Measurements from ENCODE around the gene UQCR10. TPM values are rescaled to one million over a fixed set of nuclear protein-coding genes. Genes with fewer than 3 reads are reported as not detected.

Gene UQCR10
- total RNA-seq, 1 experiment from 2014 or later: 100 TPM

DNA sequence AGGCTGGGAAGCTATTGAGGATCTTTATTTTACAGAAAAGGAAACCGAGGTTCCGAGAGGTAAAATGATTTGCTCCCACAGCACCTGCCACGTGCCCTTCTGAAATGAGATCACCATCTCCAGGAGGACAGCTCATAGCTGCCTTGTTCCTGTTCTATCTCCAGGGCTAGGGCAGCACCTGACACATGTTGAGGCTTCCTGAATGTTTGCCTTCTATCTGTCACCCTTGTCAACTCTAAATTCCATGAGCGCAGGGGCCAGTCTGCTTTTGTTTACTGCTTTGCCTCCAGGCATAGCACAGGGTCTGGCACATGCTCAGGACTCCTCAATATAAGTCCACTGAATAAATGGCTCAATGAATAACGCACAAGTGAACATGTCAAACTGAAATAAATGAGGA is 46.8 kb downstream of the UQCR10 start:
- H3K36me3 ChIP-seq: peaks cover 21% of the 10 kb centered on the region
- H3K4me3 ChIP-seq: no peak overlapping the region
- H3K27ac ChIP-seq: no peak overlapping the region
- no peak for DNase-seq
- H3K27me3 ChIP-seq: no peaks in the 10 kb centered on the region
- H3K4me1 ChIP-seq: no peaks in the 10 kb centered on the region
- H3K9me3 ChIP-seq (replicated peaks): no peaks in the 10 kb centered on the region

DNA sequence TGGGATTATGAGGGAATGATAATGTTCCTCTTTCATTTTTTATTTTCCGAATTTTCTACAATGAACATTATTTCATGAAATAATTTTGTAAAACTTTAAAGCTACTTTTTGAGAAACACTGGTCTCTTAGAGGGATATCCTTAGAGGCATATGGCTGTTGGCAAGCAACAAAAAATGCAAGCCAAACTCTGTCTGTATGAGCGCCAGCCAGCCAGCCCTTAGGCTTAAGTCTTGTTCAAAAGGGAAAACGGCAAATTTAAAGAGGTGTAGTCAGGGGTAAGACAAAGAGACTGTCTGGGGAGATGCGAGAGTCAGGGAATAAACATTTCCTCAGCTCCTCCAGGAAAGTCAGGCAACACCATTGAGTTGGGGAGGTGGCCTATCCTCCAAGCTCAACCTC is 48.4 kb downstream of the UQCR10 start:
- Histone ChIP-seq H3K4me3 (no peak overlapping the region), H3K27me3 (no peaks in the 10 kb centered on the region), H3K4me1 (no peaks in the 10 kb centered on the region), H3K36me3 (peaks cover 25% of the 10 kb centered on the region), H3K9me3 (replicated peaks) (no peaks in the 10 kb centered on the region), H3K27ac (no peak overlapping the region)
- DNase-seq: no peak

DNA sequence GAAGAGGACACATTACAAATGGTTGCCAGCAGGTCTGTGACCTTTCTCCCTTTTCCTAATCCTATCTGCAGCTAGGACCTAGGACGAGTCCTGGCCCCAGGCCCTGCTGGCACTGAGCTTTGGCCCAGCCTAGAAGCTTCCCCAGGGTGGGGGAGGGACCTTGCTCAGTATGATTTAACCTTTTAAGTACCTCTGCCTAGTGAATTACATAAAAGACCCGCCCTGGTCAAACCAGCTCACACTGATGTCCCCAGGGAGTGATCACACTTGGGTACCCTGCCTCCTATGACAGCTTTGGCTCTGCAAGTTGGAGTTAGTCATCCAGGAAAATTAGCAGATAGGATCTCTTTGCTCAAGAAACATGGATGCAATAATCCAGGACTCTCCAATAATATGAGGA is 49.0 kb downstream of the UQCR10 start:
- H3K27ac ChIP-seq: no peak overlapping the region
- peaks cover 23% of the 10 kb centered on the region for H3K36me3 ChIP-seq
- H3K9me3 ChIP-seq (replicated peaks): no peaks in the 10 kb centered on the region

DNA sequence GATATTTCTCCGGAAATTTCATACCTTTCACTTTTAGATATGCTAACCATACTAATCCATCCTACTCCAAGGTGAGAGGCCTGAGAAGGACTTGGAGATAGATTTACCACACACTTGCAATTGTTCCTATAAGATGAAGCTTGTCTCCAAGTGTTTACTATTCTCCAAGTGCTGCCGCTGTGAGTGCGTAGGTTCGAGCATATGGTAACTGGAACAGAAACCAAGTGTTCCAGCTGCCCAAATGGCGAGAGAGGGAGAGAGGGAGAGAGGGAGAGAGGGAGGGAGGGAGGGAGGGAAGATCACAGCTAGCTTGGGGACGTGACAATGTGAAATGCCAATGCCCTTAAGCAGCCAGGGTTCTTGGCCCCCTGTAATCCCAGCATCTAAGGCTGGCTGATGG is 49.4 kb downstream of the UQCR10 start:
- H3K27me3 ChIP-seq: no peaks in the 10 kb centered on the region
- H3K4me1 ChIP-seq: no peaks in the 10 kb centered on the region
- DNase-seq: no peak
- no peak overlapping the region for H3K4me3 ChIP-seq
- no peaks in the 10 kb centered on the region for H3K9me3 ChIP-seq (replicated peaks)
- peaks cover 22% of the 10 kb centered on the region for H3K36me3 ChIP-seq
- no peak overlapping the region for H3K27ac ChIP-seq

More for the DNA sequence above, 49.0 kb downstream of the UQCR10 start:
- Histone ChIP-seq H3K4me1 (no peaks in the 10 kb centered on the region), H3K4me3 (no peak overlapping the region), H3K27me3 (no peaks in the 10 kb centered on the region)
- DNase-seq: no peak

DNA sequence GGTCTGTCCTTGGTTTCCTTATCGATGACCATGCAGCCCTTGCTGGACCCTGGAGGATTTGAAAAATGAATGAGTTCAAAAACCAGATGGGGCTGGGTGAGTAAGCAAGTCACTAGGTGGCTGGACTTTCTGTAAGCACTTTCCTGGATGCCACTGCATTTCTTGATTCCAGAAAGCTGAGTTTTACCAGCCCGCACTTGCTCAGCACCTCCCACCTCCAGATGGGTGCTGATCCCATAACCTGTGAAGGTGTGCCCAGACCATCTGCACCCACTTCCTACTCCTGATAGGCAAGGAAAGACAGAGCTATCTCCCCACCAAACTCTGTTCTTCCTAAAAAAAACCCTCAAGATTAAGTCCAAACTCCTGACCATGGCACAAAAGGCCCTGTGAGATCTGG is 49.8 kb downstream of the UQCR10 start:
- peaks cover 21% of the 10 kb centered on the region for H3K36me3 ChIP-seq
- H3K4me3 ChIP-seq: no peak overlapping the region
- H3K27me3 ChIP-seq: no peaks in the 10 kb centered on the region

DNA sequence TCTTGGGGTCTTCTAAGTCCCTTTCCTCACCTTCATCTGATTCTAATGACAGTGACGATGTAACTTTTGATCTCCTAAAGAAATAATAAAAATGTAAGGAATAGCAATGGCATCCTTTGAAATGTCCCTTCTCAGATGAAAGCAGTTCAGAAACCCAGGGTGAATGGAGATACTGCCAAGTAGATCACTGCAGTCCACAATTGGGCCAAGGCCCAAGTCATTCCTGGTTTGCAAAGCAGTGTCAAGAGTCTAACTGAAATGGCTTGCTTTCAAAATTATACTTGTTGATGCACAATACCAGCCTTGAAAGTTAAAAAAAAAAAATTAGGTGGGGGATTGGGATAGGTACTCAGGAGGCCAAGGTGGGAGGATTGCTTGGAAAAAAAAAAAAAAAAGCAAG is 50.6 kb downstream of the UQCR10 start:
- DNase-seq: no peak
- Histone ChIP-seq H3K27me3 (no peaks in the 10 kb centered on the region), H3K36me3 (peaks cover 23% of the 10 kb centered on the region), H3K4me3 (no peak overlapping the region), H3K27ac (no peak overlapping the region), H3K4me1 (no peaks in the 10 kb centered on the region), H3K9me3 (replicated peaks) (no peaks in the 10 kb centered on the region)

More for the DNA sequence above, 49.8 kb downstream of the UQCR10 start:
- Histone ChIP-seq H3K27ac (no peak overlapping the region), H3K4me1 (no peaks in the 10 kb centered on the region), H3K9me3 (replicated peaks) (no peaks in the 10 kb centered on the region)
- DNase-seq: no peak

DNA sequence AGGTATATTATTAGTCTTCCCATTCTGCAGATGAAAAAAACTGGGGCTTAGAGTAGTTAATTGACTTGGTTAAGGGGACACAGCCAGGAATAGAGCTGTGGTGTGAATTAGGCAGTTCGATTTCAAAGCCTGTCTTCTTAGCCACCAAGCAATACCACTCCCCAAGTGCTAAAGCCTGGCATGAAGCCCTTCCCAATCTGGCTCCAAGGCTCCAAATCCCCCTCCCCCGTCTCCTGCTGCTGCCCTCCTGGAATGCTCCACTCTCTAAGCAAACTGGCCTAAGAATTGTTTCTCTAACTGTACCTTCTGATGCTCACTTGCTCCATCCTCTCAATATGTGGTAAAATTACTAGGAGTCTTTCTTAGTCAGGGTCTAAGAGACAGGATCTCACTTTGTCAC is 52.3 kb downstream of the UQCR10 start:
- DNase-seq: no peak
- Histone ChIP-seq H3K4me3 (no peak overlapping the region), H3K27ac (no peak overlapping the region), H3K9me3 (replicated peaks) (no peaks in the 10 kb centered on the region), H3K4me1 (no peaks in the 10 kb centered on the region), H3K27me3 (no peaks in the 10 kb centered on the region), H3K36me3 (peaks cover 26% of the 10 kb centered on the region)

Other genes starting within 250 kb of the UQCR10 start
- gene THOC5, start 213.6 kb upstream of the UQCR10 start, total RNA-seq (2014; rRNA removed; shearing (Covaris generic)): 39.2 and 41.4 TPM in 2 replicates
- 26.7 and 30.4 TPM in 2 replicates for gene NIPSNAP1, start 186.3 kb upstream of the UQCR10 start, total RNA-seq (2014; rRNA removed; shearing (Covaris generic))
- gene NF2, start 163.7 kb upstream of the UQCR10 start, total RNA-seq (2014; rRNA removed; shearing (Covaris generic)): 43.8 and 45.6 TPM in 2 replicates
- gene CABP7, start 47.4 kb upstream of the UQCR10 start, total RNA-seq (2014; rRNA removed; shearing (Covaris generic)): 0.06 TPM in 1 of 2 replicates, not detected in the other
- gene ZMAT5, start 362 bp upstream of the UQCR10 start, total RNA-seq (2014; rRNA removed; shearing (Covaris generic)): 16.1 and 16.8 TPM in 2 replicates
- 19.5 and 22.1 TPM in 2 replicates for gene ASCC2, start 70.9 kb downstream of the UQCR10 start, total RNA-seq (2014; rRNA removed; shearing (Covaris generic))
- 16.3 and 19.5 TPM in 2 replicates for gene MTMR3, start 115.8 kb downstream of the UQCR10 start, total RNA-seq (2014; rRNA removed; shearing (Covaris generic))

All from SJCRH30 (cell line).